Measurements from ENCODE around the gene TMEM54. TPM values are rescaled to one million over a fixed set of nuclear protein-coding genes. Genes with fewer than 3 reads are reported as not detected.

Gene TMEM54
- total RNA-seq, 1 donor from 2014 or later, result 42.1 TPM

GRCh38 chr1:32927441-32927840 lies 26.3 kb upstream of the TMEM54 start:
- peaks cover 22% of the 10 kb centered on the region for H3K4me1 Mint-ChIP-seq (ENCODE audit: unreplicated experiment)
- no peak overlapping the region for H3K4me3 Mint-ChIP-seq
- peaks cover 22% of the 10 kb centered on the region for H3K27me3 Mint-ChIP-seq
- peaks cover 10% of the 10 kb centered on the region for H3K9me3 Mint-ChIP-seq
- no peak overlapping the region for H3K27ac Mint-ChIP-seq
- TF ChIP-seq CTCF (conservative IDR thresholded peaks at IDR 0.05), result no peak
- H3K36me3 Mint-ChIP-seq, result no peaks in the 10 kb centered on the region
- DNase-seq (ENCODE audit: extremely low spot score, unreplicated experiment), result no peak

- peaks cover 10% of the 10 kb centered on the region for H3K9me3 Mint-ChIP-seq
- no peaks in the 10 kb centered on the region for H3K36me3 Mint-ChIP-seq
- H3K4me1 Mint-ChIP-seq (ENCODE audit: unreplicated experiment), result peaks cover 22% of the 10 kb centered on the region
- no peak overlapping the region for H3K27ac Mint-ChIP-seq
- DNase-seq (ENCODE audit: extremely low spot score, unreplicated experiment), result no peak
- peaks cover 22% of the 10 kb centered on the region for H3K27me3 Mint-ChIP-seq
- H3K4me3 Mint-ChIP-seq, result no peak overlapping the region
- TF ChIP-seq CTCF (conservative IDR thresholded peaks at IDR 0.05), result no peak
Measured at GRCh38 chr1:32926562-32926961, 25.4 kb upstream of the TMEM54 start.

GRCh38 chr1:32925403-32926162 lies 24.4 kb upstream of the TMEM54 start:
- Mint-ChIP-seq H3K9me3 (peaks cover 10% of the 10 kb centered on the region), H3K36me3 (no peaks in the 10 kb centered on the region), H3K4me3 (peak overlapping the region; percentile 78), H3K27me3 (peaks cover 22% of the 10 kb centered on the region), H3K4me1 (ENCODE audit: unreplicated experiment) (peaks cover 22% of the 10 kb centered on the region), H3K27ac (peak overlapping the region; percentile 73)
- TF ChIP-seq CTCF (conservative IDR thresholded peaks at IDR 0.05), result no peak
- DNase-seq (ENCODE audit: extremely low spot score, unreplicated experiment), result no peak

- peak overlapping the region; percentile 73 for H3K27ac Mint-ChIP-seq
- peak; percentile 54 for TF ChIP-seq CTCF (conservative IDR thresholded peaks at IDR 0.05)
- peaks cover 10% of the 10 kb centered on the region for H3K9me3 Mint-ChIP-seq
- H3K27me3 Mint-ChIP-seq, result peaks cover 22% of the 10 kb centered on the region
- H3K36me3 Mint-ChIP-seq, result no peaks in the 10 kb centered on the region
- peaks cover 25% of the 10 kb centered on the region for H3K4me1 Mint-ChIP-seq (ENCODE audit: unreplicated experiment)
- H3K4me3 Mint-ChIP-seq, result peak overlapping the region; percentile 78
- DNase-seq (ENCODE audit: extremely low spot score, unreplicated experiment), result no peak
Measured at GRCh38 chr1:32924881-32925344, 23.7 kb upstream of the TMEM54 start.

- TF ChIP-seq CTCF (conservative IDR thresholded peaks at IDR 0.05), result no peak
- Mint-ChIP-seq H3K36me3 (no peaks in the 10 kb centered on the region), H3K4me3 (no peak overlapping the region), H3K27me3 (peaks cover 17% of the 10 kb centered on the region), H3K9me3 (no peaks in the 10 kb centered on the region), H3K27ac (no peak overlapping the region), H3K4me1 (ENCODE audit: unreplicated experiment) (peaks cover 23% of the 10 kb centered on the region)
- no peak for DNase-seq (ENCODE audit: extremely low spot score, unreplicated experiment)
Measured at GRCh38 chr1:32920833-32921232, 19.6 kb upstream of the TMEM54 start.

All from type B pancreatic cell (in vitro differentiated cells).